ENCODE measurements around the gene SOWAHC. TPM values are rescaled to one million over a fixed set of nuclear protein-coding genes. Genes with fewer than 3 reads are reported as not detected.
A peak's percentile ranks its signal among the peaks of the same experiment; 100 is the strongest.

SOWAHC gene
- total and polyA plus RNA-seq, 2 of the 13 experiments (the other 11 are each of a cell fraction or from before 2014, with no cell fraction given) = 21.2 to 22.5 TPM

- TF ChIP-seq HMGXB3 (CRISPR knock-in tag; IDR thresholded peaks at IDR 0.05; ENCODE audit: borderline replicate concordance) (0 out of 2 replicates have a peak, but pooled peaks have one; percentile 23), HBP1 (CRISPR knock-in tag; IDR thresholded peaks at IDR 0.05; ENCODE audit: low read depth) (peak; percentile 62; the same call in 1 of the 2 replicates), ZNF530 (CRISPR knock-in tag; IDR thresholded peaks at IDR 0.05; ENCODE audit: low read depth) (no peak), ELK4 (CRISPR knock-in tag; IDR thresholded peaks at IDR 0.05; ENCODE audit: borderline replicate concordance) (no peak), PHF21A (CRISPR knock-in tag; IDR thresholded peaks at IDR 0.05) (no peak; the same call in 1 of the 2 replicates), ZNF326 (CRISPR knock-in tag; IDR thresholded peaks at IDR 0.05; ENCODE audit: borderline replicate concordance) (no peak), WIZ (CRISPR knock-in tag; IDR thresholded peaks at IDR 0.05) (peak; percentile 74; the same call in 1 of the 2 replicates), STAG1 (CRISPR knock-in tag; IDR thresholded peaks at IDR 0.05) (peak; percentile 64), PAWR (CRISPR knock-in tag; IDR thresholded peaks at IDR 0.05; ENCODE audit: borderline replicate concordance) (no peak), ZBTB46 (CRISPR knock-in tag; IDR thresholded peaks at IDR 0.05; ENCODE audit: borderline replicate concordance) (no peak), NFRKB (IDR thresholded peaks at IDR 0.05) (no peak), KLF12 (CRISPR knock-in tag; IDR thresholded peaks at IDR 0.05; ENCODE audit: borderline replicate concordance) (no peak), ZFY (CRISPR knock-in tag; IDR thresholded peaks at IDR 0.05) (peak; percentile 63), ELF4 (CRISPR knock-in tag; IDR thresholded peaks at IDR 0.05; ENCODE audit: borderline replicate concordance) (no peak), CTCF (CRISPR knock-in tag; IDR thresholded peaks at IDR 0.05) (peak; percentile 79), CENPT (CRISPR knock-in tag; IDR thresholded peaks at IDR 0.05; ENCODE audit: low read depth) (no peak), TCF7 (IDR thresholded peaks at IDR 0.05; ENCODE audit: low read depth) (no peak)
Observed at GRCh38 chr2:109630441-109631430, 16.6 kb downstream of the SOWAHC start (continued).
